HepG2 (cell line): Measurements from ENCODE around the gene RANGRF. TPM values are rescaled to one million over a fixed set of nuclear protein-coding genes. Genes with fewer than 3 reads are reported as not detected.
A peak's percentile ranks its signal among the peaks of the same experiment; 100 is the strongest.

ENCODE experiments used
- BRF2 ChIP-seq: sonication (generic); formaldehyde crosslinking; IDR thresholded peaks from 2 replicates; pipeline ENCODE4 v1.8.1; 2022; ENCODE audit warnings: mild to moderate bottlenecking, missing genetic modification reagents
- E2F2 ChIP-seq: sonication (generic); formaldehyde crosslinking; IDR thresholded peaks from 2 replicates; pipeline ENCODE4 v1.4.0; 2020; ENCODE audit warnings: missing genetic modification reagents, borderline replicate concordance
- FIP1L1 ChIP-seq: fragments of 200-400 bp; formaldehyde crosslinking; IDR thresholded peaks from 2 replicates; pipeline ENCODE4 v1.6.1; 2018; ENCODE audit warnings: low read depth, mild to moderate bottlenecking, low read length, moderate library complexity, borderline replicate concordance; ENCODE audit not compliant: insufficient read depth
- HBP1 ChIP-seq: IDR thresholded peaks from 2 replicates; pipeline ENCODE4 v1.6.1; 2016; ENCODE audit warnings: low read depth, control low read depth
- HIC2 ChIP-seq: sonication (generic); formaldehyde crosslinking; IDR thresholded peaks from 2 replicates; pipeline ENCODE4 v1.9.0; 2022; ENCODE audit warnings: low read depth, missing genetic modification reagents
- HMGXB3 ChIP-seq: sonication (generic); formaldehyde crosslinking; IDR thresholded peaks from 2 replicates; pipeline ENCODE4 v1.4.0; 2020; ENCODE audit warnings: missing genetic modification reagents, borderline replicate concordance
- JUNB ChIP-seq: sonication (generic); formaldehyde crosslinking; IDR thresholded peaks from 2 replicates; pipeline ENCODE4 v1.8.0; 2022; ENCODE audit warnings: missing genetic modification reagents, mild to moderate bottlenecking, borderline replicate concordance
- TEAD2 ChIP-seq: sonication (generic); formaldehyde crosslinking; IDR thresholded peaks from 2 replicates; pipeline ENCODE4 v1.9.0; 2021; ENCODE audit warnings: missing genetic modification reagents
- ZBTB21 ChIP-seq: sonication (generic); formaldehyde crosslinking; IDR thresholded peaks from 2 replicates; pipeline ENCODE4 v1.4.0; 2020; ENCODE audit warnings: missing genetic modification reagents
- ZBTB42 ChIP-seq: sonication (generic); formaldehyde crosslinking; IDR thresholded peaks from 2 replicates; pipeline ENCODE4 v1.5.0; 2020; ENCODE audit warnings: mild to moderate bottlenecking, missing genetic modification reagents
- ZMAT5 ChIP-seq: sonication (generic); formaldehyde crosslinking; IDR thresholded peaks from 2 replicates; pipeline ENCODE4 v1.5.0; 2020; ENCODE audit warnings: mild to moderate bottlenecking, low read depth, missing genetic modification reagents, borderline replicate concordance
- ZNF235 ChIP-seq: sonication (generic); formaldehyde crosslinking; IDR thresholded peaks from 2 replicates; pipeline ENCODE4 v1.8.1; 2023; ENCODE audit warnings: mild to moderate bottlenecking, missing genetic modification reagents, borderline replicate concordance
- ZNF382 ChIP-seq: sonication (generic); formaldehyde crosslinking; IDR thresholded peaks from 2 replicates; pipeline ENCODE4 v1.5.0; 2020; ENCODE audit warnings: missing genetic modification reagents, mild to moderate bottlenecking, borderline replicate concordance
- ZNF660 ChIP-seq: sonication (generic); formaldehyde crosslinking; IDR thresholded peaks from 2 replicates; pipeline ENCODE4 v1.5.1; 2020; ENCODE audit warnings: mild to moderate bottlenecking, low read depth, missing genetic modification reagents, borderline replicate concordance
- ZNF7 ChIP-seq: IDR thresholded peaks from 2 replicates; pipeline ENCODE4 v1.6.1; 2016; ENCODE audit warnings: missing biosample characterization, missing genetic modification reagents
- polyA plus RNA-seq, 8 experiments: library from polyadenylated mRNA; depleted of rRNA in 3 of 8; stranded (reverse) in 7 of 8; unstranded in 1 of 8; fragments of >200 nt; fragmentation: Illumina TruSeq in 4 of 8; extraction: Trizol in 4 of 8; gene quantifications; 2 replicates each; pipeline versions ENCODE4 v1.2.1 to v1.2.3, GENCODE V29; 2011 to 2016; ENCODE audit warnings: low read depth in 4 of 8, missing spikeins in 1 of 8, mixed read lengths in 1 of 8; ENCODE audit not compliant: insufficient read depth in 1 of 8
- total RNA-seq, 5 experiments: library from RNA; depleted of rRNA; stranded (reverse); fragments of >200 nt; fragmentation: Illumina TruSeq; extraction: Trizol; gene quantifications; 2 replicates each; pipeline ENCODE4 v1.2.3, GENCODE V29; 2016; ENCODE audit warnings: low read depth in 1 of 5

RANGRF gene
- total and polyA plus RNA-seq, 2 of the 13 experiments (the other 11 are each of a cell fraction or from before 2014, with no cell fraction given), result 18.6 to 40.7 TPM

GRCh38 chr17:8248751-8249607, 39.5 kb upstream of the RANGRF start, which contains the start of gene PFAS (continued):
- TF ChIP-seq HMGXB3 (CRISPR knock-in tag) (no peak), ZBTB21 (CRISPR knock-in tag) (peak; percentile 43; the same call in 1 of the 2 replicates), ZMAT5 (CRISPR knock-in tag) (no peak), JUNB (CRISPR knock-in tag) (no peak), HIC2 (CRISPR knock-in tag) (no peak; the same call in 1 of the 2 replicates), E2F2 (CRISPR knock-in tag) (no peak; the same call in 1 of the 2 replicates), ZNF7 (CRISPR knock-in tag) (no peak), HBP1 (no peak; the same call in 1 of the 2 replicates), FIP1L1 (no peak), BRF2 (CRISPR knock-in tag) (0 out of 2 replicates have a peak, but pooled peaks have one; percentile 63), ZNF660 (no peak), ZNF382 (CRISPR knock-in tag) (no peak), ZBTB42 (CRISPR knock-in tag) (0 out of 2 replicates have a peak, but pooled peaks have one; percentile 79), ZNF235 (CRISPR knock-in tag) (peak; percentile 51; the same call in 1 of the 2 replicates), TEAD2 (CRISPR knock-in tag) (no peak)
